Suprapubic skin (tissue), 4 donors: ENCODE results near the gene MYL7. TPM values are rescaled to one million over a fixed set of nuclear protein-coding genes. Genes with fewer than 3 reads are reported as not detected.

Experiments
- DNase-seq, 2 donors: peaks; one replicate each; pipeline ENCODE4 v3.0.0-alpha.2; 2019; ENCODE audit warnings: low spot score in 2 of 2
- H3K27ac ChIP-seq: fragments of 200-600 bp; sonication (generic); one replicate; pipeline ENCODE4 v1.5.1; 2019
- H3K27me3 ChIP-seq: fragments of 200-600 bp; sonication (generic); one replicate; pipeline ENCODE4 v1.5.1; 2019
- H3K36me3 ChIP-seq: fragments of 200-600 bp; sonication (generic); one replicate; pipeline ENCODE4 v1.5.1; 2019
- H3K4me1 ChIP-seq: fragments of 200-600 bp; sonication (generic); one replicate; pipeline ENCODE4 v1.5.1; 2019
- H3K4me3 ChIP-seq: fragments of 200-600 bp; sonication (generic); one replicate; pipeline ENCODE4 v1.5.1; 2019; ENCODE audit warnings: mild to moderate bottlenecking
- H3K9me3 ChIP-seq: fragments of 200-600 bp; sonication (generic); one replicate; pipeline ENCODE4 v1.5.1; 2019
- CTCF ChIP-seq, 2 donors: fragments of 200-600 bp in 1 of 2; fragments of 450-650 bp in 1 of 2; sonication (generic) in 1 of 2; IDR thresholded peaks; one replicate each; pipeline ENCODE4 v1.5.1; 2016 to 2019; ENCODE audit warnings: antibody characterized with exemption in 2 of 2, mild to moderate bottlenecking in 1 of 2, moderate library complexity in 1 of 2
- EP300 ChIP-seq: sonication (generic); formaldehyde crosslinking; IDR thresholded peaks from one replicate; pipeline ENCODE4 v1.6.1; 2017; ENCODE audit warnings: antibody characterized with exemption
- POLR2A ChIP-seq, 2 donors: fragments of 450-650 bp; IDR thresholded peaks; one replicate each; pipeline ENCODE4 v1.6.1; 2017; ENCODE audit warnings: antibody characterized with exemption in 2 of 2, mild to moderate bottlenecking in 2 of 2, moderate library complexity in 2 of 2
- POLR2AphosphoS5 ChIP-seq, 3 donors: sonication (generic); formaldehyde crosslinking; IDR thresholded peaks; one replicate each; pipeline ENCODE4 v1.6.1; 2017; ENCODE audit warnings: antibody characterized with exemption in 3 of 3
- WGBS: methylation state at CpG from one replicate; pipeline ENCODE4 v1.1.5; 2018; 5-methylcytosine and 5-hydroxymethylcytosine counted together
- total RNA-seq, 4 donors: library from RNA; depleted of rRNA; stranded (reverse); fragments of >200 nt; gene quantifications; one replicate each; pipeline ENCODE4 v1.1.0, GENCODE V29; 2016

Gene MYL7
- total RNA-seq, 4 donors from 2014 or later: not detected

- TF ChIP-seq EP300 (no peak), CTCF (IDR thresholded peaks at IDR 0.05) (no peak), POLR2A (IDR thresholded peaks at IDR 0.05) (no peak), POLR2AphosphoS5 (IDR thresholded peaks at IDR 0.05) (no peak)
- no peaks in the 10 kb centered on the region for H3K4me1 ChIP-seq
- DNase-seq: peak in 1 of 2 donors; percentile 74
- H3K4me3 ChIP-seq: no peak overlapping the region
- H3K27ac ChIP-seq: no peak overlapping the region
- no peaks in the 10 kb centered on the region for H3K36me3 ChIP-seq
- H3K9me3 ChIP-seq: no peaks in the 10 kb centered on the region
- no peaks in the 10 kb centered on the region for H3K27me3 ChIP-seq
- 78% methylated on average over 13 of the region's 22 CpGs for WGBS
Observed at GRCh38 chr7:44152971-44153947, 12.1 kb upstream of the MYL7 start.

- H3K36me3 ChIP-seq: no peaks in the 10 kb centered on the region
- no peak overlapping the region for H3K4me3 ChIP-seq
- no peak overlapping the region for H3K27ac ChIP-seq
- no peaks in the 10 kb centered on the region for H3K4me1 ChIP-seq
- no peaks in the 10 kb centered on the region for H3K27me3 ChIP-seq
- TF ChIP-seq POLR2AphosphoS5 (IDR thresholded peaks at IDR 0.05): no peak
- TF ChIP-seq CTCF (IDR thresholded peaks at IDR 0.05): no peak
- no peak for TF ChIP-seq EP300
- TF ChIP-seq POLR2A (IDR thresholded peaks at IDR 0.05): no peak
- 95% methylated on average over 9 of the region's 9 CpGs for WGBS
- H3K9me3 ChIP-seq: no peaks in the 10 kb centered on the region
- DNase-seq: peak in 1 of 2 donors; percentile 67
Observed at GRCh38 chr7:44151956-44152355, 10.8 kb upstream of the MYL7 start.

- 98% methylated on average over 8 of the region's 16 CpGs for WGBS
- Histone ChIP-seq H3K27ac (no peak overlapping the region), H3K4me1 (peaks cover 4% of the 10 kb centered on the region), H3K27me3 (no peaks in the 10 kb centered on the region), H3K9me3 (no peaks in the 10 kb centered on the region), H3K36me3 (no peaks in the 10 kb centered on the region), H3K4me3 (no peak overlapping the region)
- TF ChIP-seq CTCF (IDR thresholded peaks at IDR 0.05): no peak
- TF ChIP-seq POLR2A (IDR thresholded peaks at IDR 0.05): no peak
- TF ChIP-seq POLR2AphosphoS5 (IDR thresholded peaks at IDR 0.05): no peak
- no peak for TF ChIP-seq EP300
- peak in 1 of 2 donors; percentile 52 for DNase-seq
Observed at GRCh38 chr7:44150966-44151941, 10.1 kb upstream of the MYL7 start.

- TF ChIP-seq EP300: no peak
- TF ChIP-seq POLR2A (IDR thresholded peaks at IDR 0.05): no peak
- TF ChIP-seq POLR2AphosphoS5 (IDR thresholded peaks at IDR 0.05): no peak
- no peak for TF ChIP-seq CTCF (IDR thresholded peaks at IDR 0.05)
- Histone ChIP-seq H3K4me1 (peaks cover 12% of the 10 kb centered on the region), H3K9me3 (no peaks in the 10 kb centered on the region), H3K27ac (no peak overlapping the region), H3K36me3 (no peaks in the 10 kb centered on the region), H3K4me3 (no peak overlapping the region), H3K27me3 (no peaks in the 10 kb centered on the region)
- no peak for DNase-seq
- WGBS: 100% methylated on average over 1 of the region's 5 CpGs
Observed at GRCh38 chr7:44150466-44150832, 9.3 kb upstream of the MYL7 start.
